ENCODE results near the gene DDX3X. TPM values are rescaled to one million over a fixed set of nuclear protein-coding genes. Genes with fewer than 3 reads are reported as not detected.

DDX3X gene
- total and polyA plus RNA-seq, 10 of the 15 experiments (the other 5 are each of a cell fraction or from before 2014, with no cell fraction given): 52.0 to 283 (median 172) TPM

DNA sequence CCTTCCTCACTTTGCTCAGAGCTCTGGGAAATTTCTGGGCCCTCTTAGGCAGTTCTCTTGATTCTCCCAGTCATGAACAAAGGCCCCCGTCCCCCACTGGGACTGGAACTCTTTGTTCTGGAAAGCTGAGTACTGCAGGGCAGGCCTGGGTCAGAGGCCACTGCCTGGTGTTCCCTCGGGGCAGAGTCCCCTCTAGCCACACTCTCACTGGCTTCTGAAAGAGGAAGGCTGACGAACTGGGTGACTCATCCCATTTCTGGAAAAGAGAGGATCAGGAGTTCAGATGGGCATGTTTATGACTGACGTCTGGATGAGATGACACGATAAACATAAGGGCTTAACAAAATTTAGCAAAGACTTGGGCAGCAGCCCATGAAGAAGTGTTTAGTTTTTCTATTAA lies 47.7 kb downstream of the DDX3X start (continued):
- TF ChIP-seq, protein P1, sequence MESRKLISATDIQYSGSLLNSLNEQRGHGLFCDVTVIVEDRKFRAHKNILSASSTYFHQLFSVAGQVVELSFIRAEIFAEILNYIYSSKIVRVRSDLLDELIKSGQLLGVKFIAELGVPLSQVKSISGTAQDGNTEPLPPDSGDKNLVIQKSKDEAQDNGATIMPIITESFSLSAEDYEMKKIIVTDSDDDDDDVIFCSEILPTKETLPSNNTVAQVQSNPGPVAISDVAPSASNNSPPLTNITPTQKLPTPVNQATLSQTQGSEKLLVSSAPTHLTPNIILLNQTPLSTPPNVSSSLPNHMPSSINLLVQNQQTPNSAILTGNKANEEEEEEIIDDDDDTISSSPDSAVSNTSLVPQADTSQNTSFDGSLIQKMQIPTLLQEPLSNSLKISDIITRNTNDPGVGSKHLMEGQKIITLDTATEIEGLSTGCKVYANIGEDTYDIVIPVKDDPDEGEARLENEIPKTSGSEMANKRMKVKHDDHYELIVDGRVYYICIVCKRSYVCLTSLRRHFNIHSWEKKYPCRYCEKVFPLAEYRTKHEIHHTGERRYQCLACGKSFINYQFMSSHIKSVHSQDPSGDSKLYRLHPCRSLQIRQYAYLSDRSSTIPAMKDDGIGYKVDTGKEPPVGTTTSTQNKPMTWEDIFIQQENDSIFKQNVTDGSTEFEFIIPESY (IDR thresholded peaks at IDR 0.05): no peak
- TF ChIP-seq ESRRA (IDR thresholded peaks at IDR 0.05; ENCODE audit: low read length) (no peak), NFIC (IDR thresholded peaks at IDR 0.05; ENCODE audit: low read depth, low read length) (no peak), HCFC1 (IDR thresholded peaks at IDR 0.05; ENCODE audit: low read length) (no peak), RELA (IDR thresholded peaks at IDR 0.05; ENCODE audit: borderline replicate concordance, partially characterized antibody) (no peak), EZH2 (IDR thresholded peaks at IDR 0.05; ENCODE audit: borderline replicate concordance, control insufficient read depth, low read depth, low read length) (no peak)

DNA sequence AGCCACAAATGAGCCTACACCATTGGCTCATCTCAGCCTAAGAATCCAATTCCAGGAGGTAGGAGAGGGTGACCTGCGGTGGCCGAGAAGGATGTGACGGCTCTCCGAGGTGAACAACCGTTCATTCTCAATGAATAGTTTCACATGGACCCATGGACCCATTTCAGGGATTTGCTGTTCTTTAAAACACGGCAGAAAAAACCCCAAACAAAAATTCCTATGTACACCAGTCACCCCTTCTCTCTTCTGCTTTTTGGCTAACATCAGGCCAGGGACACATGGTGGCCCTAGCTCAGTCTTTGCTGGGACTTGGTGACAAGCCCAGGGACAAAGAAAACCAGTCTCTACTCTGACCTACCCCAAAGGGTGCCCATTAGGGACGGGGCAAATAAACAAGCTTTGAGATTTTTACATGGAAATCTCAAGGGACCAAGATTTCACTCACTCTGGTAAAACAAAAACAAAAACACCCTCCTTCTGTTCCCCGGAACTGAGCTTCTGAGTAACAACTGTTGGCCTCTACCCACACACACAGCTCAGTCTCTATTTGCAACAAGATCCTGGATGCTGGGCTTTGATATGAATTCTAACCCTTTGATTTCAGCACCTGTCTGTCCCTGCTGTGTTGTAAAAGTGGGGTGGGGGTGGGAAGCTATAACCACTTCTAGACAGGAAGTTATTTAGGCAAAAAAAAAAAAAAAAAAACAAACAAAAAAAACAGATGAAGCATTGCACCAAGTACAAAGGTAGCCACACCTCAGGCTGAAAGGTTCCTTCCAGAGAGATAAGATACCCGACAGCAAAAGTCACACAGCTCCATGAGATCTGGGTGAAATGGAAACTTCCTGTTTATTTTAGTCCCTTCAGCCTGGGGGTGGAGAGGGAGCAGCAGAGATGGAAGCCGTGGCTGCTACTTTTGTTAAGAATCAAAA lies 49.0 kb downstream of the DDX3X start:
- H3K36me3 ChIP-seq (ENCODE audit: control insufficient read depth in 2 of 2, insufficient read depth in 2 of 2, low read length in 1 of 2): no peaks in the 10 kb centered on the region
- in situ Hi-C loops (cut with MboI): no loop called here
- no peak for ATAC-seq
- no peak for FAIRE-seq
- intact Hi-C loops (cut with micrococcal nuclease; ENCODE audit: unreplicated experiment): no loop called here
- ChIA-PET RAD21 (ENCODE audit: unreplicated experiment) (interaction anchor here (0.7 kb wide), 1 partner anchor 75 kb away, joined by 3 read pairs; no protein-coding TSS in a partner anchor), CTCF (interaction anchor here (0.6 kb wide), 1 partner anchor 141 kb away, joined by 3 read pairs; no protein-coding TSS in a partner anchor), POLR2A (interaction anchor here (0.6 kb wide), 2 partner anchors 205 to 315 kb away, joined by 3 to 9 read pairs; no protein-coding TSS in a partner anchor), SMC1A (ENCODE audit: uncharacterized antibody, unreplicated experiment) (interaction anchor here (0.6 kb wide), 1 partner anchor 499 kb away, joined by 3 read pairs; no protein-coding TSS in a partner anchor)
- WGBS (ENCODE audit: insufficient coverage, insufficient replicate concordance, low lambda C conversion rate, missing lambda C conversion rate): 36% methylated on average over 10 of the region's 10 CpGs
- H2AFZ ChIP-seq (ENCODE audit: control insufficient read depth, low read depth, low read length): no peak overlapping the region
- H3K4me3 ChIP-seq: no peak overlapping the region
- no peaks in the 10 kb centered on the region for H3K4me1 ChIP-seq (ENCODE audit: control insufficient read depth, insufficient read depth, low read length)
- H3K27ac ChIP-seq (ENCODE audit: control insufficient read depth, insufficient read depth): no peak overlapping the region
- no TSS peak for BruUV-seq (replicated peaks)
- no peak overlapping the region for H3K4me2 ChIP-seq (ENCODE audit: control insufficient read depth, insufficient read depth)
- H3K27me3 ChIP-seq (replicated peaks in 1 of 2; ENCODE audit: control insufficient read depth in 2 of 2, insufficient read depth in 2 of 2, low read length in 1 of 2): no peaks in the 10 kb centered on the region
- no peaks in the 10 kb centered on the region for H4K20me1 ChIP-seq (ENCODE audit: control insufficient read depth, insufficient read depth)
- H3K79me2 ChIP-seq (ENCODE audit: control insufficient read depth, insufficient read depth, low read length): no peaks in the 10 kb centered on the region
- H3K9me3 ChIP-seq (replicated peaks; ENCODE audit: control insufficient read depth, insufficient read depth, low read length): no peaks in the 10 kb centered on the region
- H3K9ac ChIP-seq (ENCODE audit: control insufficient read depth, insufficient read depth, low read length): no peak overlapping the region
- no peak for DNase-seq (ENCODE audit: low read depth, low spot score)
- TF ChIP-seq TCF12 (IDR thresholded peaks at IDR 0.05; ENCODE audit: low read depth, low read length) (no peak), RAD51 (IDR thresholded peaks at IDR 0.05) (no peak), YBX1 (IDR thresholded peaks at IDR 0.05) (no peak), CREB1 (IDR thresholded peaks at IDR 0.05; ENCODE audit: low read depth) (no peak), DPF2 (IDR thresholded peaks at IDR 0.05) (no peak), EZH2 (IDR thresholded peaks at IDR 0.05; ENCODE audit: borderline replicate concordance, control insufficient read depth, low read depth, low read length) (no peak)
- TF ChIP-seq, protein P2, sequence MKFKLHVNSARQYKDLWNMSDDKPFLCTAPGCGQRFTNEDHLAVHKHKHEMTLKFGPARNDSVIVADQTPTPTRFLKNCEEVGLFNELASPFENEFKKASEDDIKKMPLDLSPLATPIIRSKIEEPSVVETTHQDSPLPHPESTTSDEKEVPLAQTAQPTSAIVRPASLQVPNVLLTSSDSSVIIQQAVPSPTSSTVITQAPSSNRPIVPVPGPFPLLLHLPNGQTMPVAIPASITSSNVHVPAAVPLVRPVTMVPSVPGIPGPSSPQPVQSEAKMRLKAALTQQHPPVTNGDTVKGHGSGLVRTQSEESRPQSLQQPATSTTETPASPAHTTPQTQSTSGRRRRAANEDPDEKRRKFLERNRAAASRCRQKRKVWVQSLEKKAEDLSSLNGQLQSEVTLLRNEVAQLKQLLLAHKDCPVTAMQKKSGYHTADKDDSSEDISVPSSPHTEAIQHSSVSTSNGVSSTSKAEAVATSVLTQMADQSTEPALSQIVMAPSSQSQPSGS (IDR thresholded peaks at IDR 0.05; ENCODE audit: low read length): no peak
- TF ChIP-seq, protein P3, sequence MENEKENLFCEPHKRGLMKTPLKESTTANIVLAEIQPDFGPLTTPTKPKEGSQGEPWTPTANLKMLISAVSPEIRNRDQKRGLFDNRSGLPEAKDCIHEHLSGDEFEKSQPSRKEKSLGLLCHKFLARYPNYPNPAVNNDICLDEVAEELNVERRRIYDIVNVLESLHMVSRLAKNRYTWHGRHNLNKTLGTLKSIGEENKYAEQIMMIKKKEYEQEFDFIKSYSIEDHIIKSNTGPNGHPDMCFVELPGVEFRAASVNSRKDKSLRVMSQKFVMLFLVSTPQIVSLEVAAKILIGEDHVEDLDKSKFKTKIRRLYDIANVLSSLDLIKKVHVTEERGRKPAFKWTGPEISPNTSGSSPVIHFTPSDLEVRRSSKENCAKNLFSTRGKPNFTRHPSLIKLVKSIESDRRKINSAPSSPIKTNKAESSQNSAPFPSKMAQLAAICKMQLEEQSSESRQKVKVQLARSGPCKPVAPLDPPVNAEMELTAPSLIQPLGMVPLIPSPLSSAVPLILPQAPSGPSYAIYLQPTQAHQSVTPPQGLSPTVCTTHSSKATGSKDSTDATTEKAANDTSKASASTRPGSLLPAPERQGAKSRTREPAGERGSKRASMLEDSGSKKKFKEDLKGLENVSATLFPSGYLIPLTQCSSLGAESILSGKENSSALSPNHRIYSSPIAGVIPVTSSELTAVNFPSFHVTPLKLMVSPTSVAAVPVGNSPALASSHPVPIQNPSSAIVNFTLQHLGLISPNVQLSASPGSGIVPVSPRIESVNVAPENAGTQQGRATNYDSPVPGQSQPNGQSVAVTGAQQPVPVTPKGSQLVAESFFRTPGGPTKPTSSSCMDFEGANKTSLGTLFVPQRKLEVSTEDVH (IDR thresholded peaks at IDR 0.05; ENCODE audit: low read depth, partially characterized antibody): no peak

Data from GM12878 (cell line).